SK-N-SH (cell line): ENCODE data around the gene CIITA. TPM values are rescaled to one million over a fixed set of nuclear protein-coding genes. Genes with fewer than 3 reads are reported as not detected.

Experiments
- CTCF ChIA-PET: fragments of 300-600, 350-600 bp; formaldehyde crosslinking; extraction: SDS; loops from one replicate; lab custom pipeline; 2021; lab: Yijun Ruan, JAX
- POLR2A ChIA-PET: fragments of 350-600 bp; sonication (Branson Sonifier 250); formaldehyde crosslinking; extraction: SDS; loops from one replicate; lab custom pipeline; 2020; ENCODE audit warnings: antibody characterized with exemption, inconsistent platforms; lab: Yijun Ruan, JAX
- DNase-seq: peaks from one replicate; pipeline ENCODE4 v3.0.0; 2012
- H2AFZ ChIP-seq: fragments of 200-600 bp; sonication (generic); 2 replicates; pipeline ENCODE4 v1.8.1; 2016; ENCODE audit warnings: antibody characterized with exemption, mild to moderate bottlenecking, low read depth
- H3F3A ChIP-seq: fragments of 200-600 bp; sonication (generic); replicated peaks from 2 replicates; pipeline ENCODE3; 2016; ENCODE audit warnings: antibody characterized with exemption, mild to moderate bottlenecking; ENCODE audit not compliant: insufficient read depth
- H3K27ac ChIP-seq, 2 experiments: fragments of 200-500 bp in 1 of 2; fragments of 200-600 bp in 1 of 2; sonication (Bioruptor generic) in 1 of 2; sonication (generic), shearing (Covaris generic) in 1 of 2; 2 replicates each; pipeline versions ENCODE4 v1.5.1 to v1.6.1; 2014 to 2016; ENCODE audit warnings: low read depth in 2 of 2, inconsistent platforms in 1 of 2, low read length in 1 of 2, mild to moderate bottlenecking in 1 of 2, mixed read lengths in 1 of 2
- H3K27me3 ChIP-seq: fragments of 200-600 bp; sonication (generic), shearing (Covaris generic); 2 replicates; pipeline ENCODE4 v1.6.1; 2016; ENCODE audit warnings: mixed run types; ENCODE audit not compliant: insufficient read depth
- H3K36me3 ChIP-seq, 2 experiments: fragments of 200-500 bp in 1 of 2; fragments of 200-600 bp in 1 of 2; sonication (Bioruptor generic) in 1 of 2; sonication (generic) in 1 of 2; replicated peaks in 1 of 2; 2 replicates each; pipeline versions ENCODE3 to v1.5.1; 2014 to 2016; ENCODE audit warnings: low read length in 1 of 2, mild to moderate bottlenecking in 1 of 2; ENCODE audit not compliant: insufficient read depth in 2 of 2, control insufficient read depth in 1 of 2
- H3K4me1 ChIP-seq, 2 experiments: fragments of 200-500 bp in 1 of 2; fragments of 200-600 bp in 1 of 2; sonication (Bioruptor generic) in 1 of 2; sonication (generic), shearing (Covaris generic) in 1 of 2; 2 replicates each; pipeline versions ENCODE4 v1.5.1 to v1.6.1; 2014 to 2016; ENCODE audit warnings: low read depth in 1 of 2, low read length in 1 of 2, mixed run types in 1 of 2; ENCODE audit not compliant: insufficient read depth in 2 of 2, control insufficient read depth in 1 of 2
- H3K4me2 ChIP-seq: fragments of 200-600 bp; sonication (generic), shearing (Covaris generic); 2 replicates; pipeline ENCODE4 v1.6.1; 2017; ENCODE audit warnings: mixed run types
- H3K4me3 ChIP-seq, 2 experiments: fragments of 200-500 bp in 1 of 2; fragments of 200-600 bp in 1 of 2; sonication (Bioruptor generic) in 1 of 2; sonication (generic), shearing (Covaris generic) in 1 of 2; 2 replicates each; pipeline versions ENCODE4 v1.5.1 to v1.8.1; 2014 to 2016; ENCODE audit warnings: low read depth in 2 of 2, inconsistent platforms in 1 of 2, low read length in 1 of 2, mild to moderate bottlenecking in 1 of 2, mixed read lengths in 1 of 2, moderate library complexity in 1 of 2
- H3K79me2 ChIP-seq: fragments of 200-600 bp; sonication (generic); 2 replicates; pipeline ENCODE4 v1.8.1; 2017; ENCODE audit warnings: mild to moderate bottlenecking; ENCODE audit not compliant: insufficient read depth
- H3K9ac ChIP-seq: fragments of 200-600 bp; sonication (generic); 2 replicates; pipeline ENCODE4 v1.6.1; 2017; ENCODE audit warnings: mixed run types
- H3K9me2 ChIP-seq: fragments of 200-600 bp; sonication (generic); 2 replicates; pipeline ENCODE4 v1.6.1; 2017; ENCODE audit warnings: mixed run types
- H3K9me3 ChIP-seq: fragments of 200-600 bp; sonication (generic); 2 replicates; pipeline ENCODE4 v1.6.1; 2017; ENCODE audit warnings: mixed run types, mild to moderate bottlenecking, moderate library complexity
- H4K20me1 ChIP-seq: fragments of 200-600 bp; sonication (generic); 2 replicates; pipeline ENCODE4 v1.6.1; 2017; ENCODE audit warnings: mild to moderate bottlenecking, mixed run types; ENCODE audit not compliant: insufficient read depth
- ELF1 ChIP-seq: IDR thresholded peaks from 2 replicates; pipeline ENCODE4 v1.4.0; 2012
- EP300 ChIP-seq, 2 experiments: IDR thresholded peaks; 2 replicates each; pipeline versions ENCODE4 v1.4.0 to v1.6.1; 2012; ENCODE audit warnings: borderline replicate concordance in 1 of 2, low read depth in 1 of 2, low read length in 1 of 2
- FOSL2 ChIP-seq: IDR thresholded peaks from 2 replicates; pipeline ENCODE4 v1.4.0; 2012; ENCODE audit warnings: low read depth, mild to moderate bottlenecking, moderate library complexity, borderline replicate concordance
- FOXM1 ChIP-seq: IDR thresholded peaks from 2 replicates; pipeline ENCODE4 v1.4.0; 2012; ENCODE audit warnings: low read depth, mild to moderate bottlenecking
- GABPA ChIP-seq: IDR thresholded peaks from 2 replicates; pipeline ENCODE4 v1.4.0; 2012; ENCODE audit warnings: low read depth, mild to moderate bottlenecking
- GATA2 ChIP-seq: sonication (generic); formaldehyde crosslinking; IDR thresholded peaks from 2 replicates; pipeline ENCODE4 v1.5.0; 2020; ENCODE audit warnings: mild to moderate bottlenecking, missing genetic modification reagents
- JUND ChIP-seq: IDR thresholded peaks from 2 replicates; pipeline ENCODE4 v1.4.0; 2012
- MEF2A ChIP-seq: IDR thresholded peaks from 2 replicates; pipeline ENCODE4 v1.4.0; 2012; ENCODE audit warnings: low read depth, borderline replicate concordance
- NFIC ChIP-seq: IDR thresholded peaks from 2 replicates; pipeline ENCODE4 v1.4.0; 2012; ENCODE audit warnings: borderline replicate concordance
- NRF1 ChIP-seq: IDR thresholded peaks from 2 replicates; pipeline ENCODE4 v1.6.1; 2012; ENCODE audit warnings: low read depth, mild to moderate bottlenecking, low read length
- POLR2AphosphoS5 ChIP-seq: IDR thresholded peaks from 2 replicates; pipeline ENCODE4 v1.6.1; 2012; ENCODE audit warnings: low read depth, low read length
- RCOR1 ChIP-seq: fragments of 150-350 bp; IDR thresholded peaks from 2 replicates; pipeline ENCODE4 v1.6.1; 2017; ENCODE audit warnings: antibody characterized with exemption, low read length
- RFX5 ChIP-seq: IDR thresholded peaks from 2 replicates; pipeline ENCODE4 v1.6.1; 2012; ENCODE audit warnings: mild to moderate bottlenecking, improper control_type of control experiment, low read length
- RXRA ChIP-seq: IDR thresholded peaks from 2 replicates; pipeline ENCODE4 v1.4.0; 2012; ENCODE audit warnings: low read depth, mild to moderate bottlenecking, borderline replicate concordance
- SIN3A ChIP-seq: IDR thresholded peaks from 2 replicates; pipeline ENCODE4 v1.6.1; 2012; ENCODE audit warnings: low read depth, mild to moderate bottlenecking, low read length, moderate library complexity, borderline replicate concordance
- TEAD4 ChIP-seq: IDR thresholded peaks from 2 replicates; pipeline ENCODE4 v1.4.0; 2012; ENCODE audit warnings: mild to moderate bottlenecking, borderline replicate concordance; ENCODE audit not compliant: insufficient read depth
- YY1 ChIP-seq: IDR thresholded peaks from 2 replicates; pipeline ENCODE4 v1.4.0; 2012; ENCODE audit warnings: low read depth, mild to moderate bottlenecking
- WGBS: methylation state at CpG from one replicate; pipeline ENCODE4 v1.1.6; 2017; ENCODE audit warnings: low lambda C conversion rate; 5-methylcytosine and 5-hydroxymethylcytosine counted together
- polyA plus RNA-seq, 3 experiments: library from polyadenylated mRNA; depleted of rRNA; stranded (reverse); fragments of >200 nt; gene quantifications; 2 replicates each; pipeline ENCODE4 v1.2.3, GENCODE V29; 2012
- TF ChIP-seq, protein P1 (sequence below): fragments of 150-350 bp; IDR thresholded peaks from 2 replicates; pipeline ENCODE4 v1.6.1; 2016; ENCODE audit warnings: mild to moderate bottlenecking, low read depth, low read length
- TF ChIP-seq, protein P2 (sequence below): IDR thresholded peaks from 2 replicates; pipeline ENCODE4 v1.4.0; 2012; ENCODE audit warnings: low read depth, borderline replicate concordance
- TF ChIP-seq, protein P3 (sequence below): IDR thresholded peaks from 2 replicates; pipeline ENCODE4; 2012
- TF ChIP-seq, protein P4 (sequence below): IDR thresholded peaks from 2 replicates; pipeline ENCODE4 v1.4.0; 2012; ENCODE audit warnings: low read depth, borderline replicate concordance
- TF ChIP-seq, protein P5 (sequence below): fragments of 200-600 bp; sonication (generic); IDR thresholded peaks from 2 replicates; pipeline ENCODE4 v1.6.1; 2017; ENCODE audit warnings: antibody characterized with exemption, mild to moderate bottlenecking, moderate library complexity

CIITA gene
- polyA plus RNA-seq, 1 of the 3 experiments (the other 2 are of a cell fraction): 0.23 TPM

DNA sequence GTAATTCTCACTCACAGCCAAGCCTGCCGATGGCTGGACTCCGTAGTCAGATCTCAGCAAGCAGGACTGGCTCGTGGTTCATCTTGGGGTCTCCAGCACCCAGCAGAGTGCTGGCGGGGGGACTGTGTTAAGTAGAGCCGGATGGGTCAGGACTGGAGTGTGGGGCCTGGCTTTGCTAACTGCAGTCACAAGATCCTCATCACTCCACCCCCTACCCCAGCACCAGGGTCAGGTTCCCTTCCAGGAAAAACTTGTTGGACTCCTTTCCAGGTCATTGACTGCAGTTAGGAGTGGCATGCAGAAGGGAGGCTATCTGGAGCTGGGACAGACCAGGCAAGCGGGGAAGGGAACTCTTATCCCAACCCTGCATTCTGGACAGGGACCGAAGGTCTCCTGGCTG lies 6.0 kb downstream of the CIITA start:
- H3K79me2 ChIP-seq: no peaks in the 10 kb centered on the region
- no peaks in the 10 kb centered on the region for H3K9me3 ChIP-seq
- ChIA-PET POLR2A (no interaction called here), CTCF (interaction anchor here (1.5 kb wide), 1 partner anchor 36 kb away, joined by 7 read pairs; no protein-coding TSS in a partner anchor)
- 80% methylated on average over 5 of the region's 7 CpGs for WGBS
- no peaks in the 10 kb centered on the region for H3K9me2 ChIP-seq
- H4K20me1 ChIP-seq: no peaks in the 10 kb centered on the region
- H3F3A ChIP-seq: no peaks in the 10 kb centered on the region
- DNase-seq: no peak
- H3K27ac ChIP-seq: no peak overlapping the region
- TF ChIP-seq EP300 (IDR thresholded peaks at IDR 0.05; ENCODE audit: borderline replicate concordance in 1 of 2, low read depth in 1 of 2, low read length in 1 of 2): no peak
- TF ChIP-seq MEF2A: no peak
- TF ChIP-seq, protein P1, sequence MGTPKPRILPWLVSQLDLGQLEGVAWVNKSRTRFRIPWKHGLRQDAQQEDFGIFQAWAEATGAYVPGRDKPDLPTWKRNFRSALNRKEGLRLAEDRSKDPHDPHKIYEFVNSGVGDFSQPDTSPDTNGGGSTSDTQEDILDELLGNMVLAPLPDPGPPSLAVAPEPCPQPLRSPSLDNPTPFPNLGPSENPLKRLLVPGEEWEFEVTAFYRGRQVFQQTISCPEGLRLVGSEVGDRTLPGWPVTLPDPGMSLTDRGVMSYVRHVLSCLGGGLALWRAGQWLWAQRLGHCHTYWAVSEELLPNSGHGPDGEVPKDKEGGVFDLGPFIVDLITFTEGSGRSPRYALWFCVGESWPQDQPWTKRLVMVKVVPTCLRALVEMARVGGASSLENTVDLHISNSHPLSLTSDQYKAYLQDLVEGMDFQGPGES: no peak
- no peak for TF ChIP-seq GABPA
- H3K27me3 ChIP-seq: peaks cover 22% of the 10 kb centered on the region
- H3K36me3 ChIP-seq: no peaks in the 10 kb centered on the region
- H2AFZ ChIP-seq: no peak overlapping the region
- H3K4me2 ChIP-seq: no peak overlapping the region
- H3K4me3 ChIP-seq: no peak overlapping the region
- H3K9ac ChIP-seq: no peak overlapping the region
- peaks cover 0 to 6% of the 10 kb centered on the region in 2 experiments; a peak in 1 of 4 replicates for H3K4me1 ChIP-seq

DNA sequence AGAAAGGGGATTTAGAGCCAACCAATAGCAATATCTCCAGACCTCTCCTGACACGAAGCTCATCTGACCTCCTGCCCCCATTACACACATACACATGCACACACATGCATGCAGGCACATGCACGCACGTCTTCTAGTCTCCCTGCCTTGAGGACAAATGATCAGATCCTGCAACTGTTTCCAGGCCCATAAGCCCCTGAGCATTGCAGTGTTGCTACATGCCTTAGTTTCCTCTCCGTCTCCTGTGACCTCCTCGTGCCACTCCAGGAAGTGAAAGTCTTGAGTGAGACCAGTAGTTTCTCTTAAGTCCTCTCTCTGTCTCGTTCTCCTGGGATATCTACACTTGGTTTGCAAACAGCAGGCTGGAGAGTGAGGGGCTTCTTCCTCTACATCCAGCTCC lies 8.2 kb downstream of the CIITA start:
- no peak for TF ChIP-seq YY1
- no peak for TF ChIP-seq FOXM1
- no peak for TF ChIP-seq GABPA
- TF ChIP-seq GATA2 (CRISPR knock-in tag): no peak
- TF ChIP-seq SIN3A: no peak
- no peak for TF ChIP-seq RXRA
- no peak for TF ChIP-seq RFX5
- no peak for TF ChIP-seq NRF1
- TF ChIP-seq TEAD4: no peak
- TF ChIP-seq, protein P2, sequence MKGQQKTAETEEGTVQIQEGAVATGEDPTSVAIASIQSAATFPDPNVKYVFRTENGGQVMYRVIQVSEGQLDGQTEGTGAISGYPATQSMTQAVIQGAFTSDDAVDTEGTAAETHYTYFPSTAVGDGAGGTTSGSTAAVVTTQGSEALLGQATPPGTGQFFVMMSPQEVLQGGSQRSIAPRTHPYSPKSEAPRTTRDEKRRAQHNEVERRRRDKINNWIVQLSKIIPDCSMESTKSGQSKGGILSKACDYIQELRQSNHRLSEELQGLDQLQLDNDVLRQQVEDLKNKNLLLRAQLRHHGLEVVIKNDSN: no peak
- TF ChIP-seq FOSL2: no peak
- no peak for TF ChIP-seq POLR2AphosphoS5
- TF ChIP-seq, protein P3, sequence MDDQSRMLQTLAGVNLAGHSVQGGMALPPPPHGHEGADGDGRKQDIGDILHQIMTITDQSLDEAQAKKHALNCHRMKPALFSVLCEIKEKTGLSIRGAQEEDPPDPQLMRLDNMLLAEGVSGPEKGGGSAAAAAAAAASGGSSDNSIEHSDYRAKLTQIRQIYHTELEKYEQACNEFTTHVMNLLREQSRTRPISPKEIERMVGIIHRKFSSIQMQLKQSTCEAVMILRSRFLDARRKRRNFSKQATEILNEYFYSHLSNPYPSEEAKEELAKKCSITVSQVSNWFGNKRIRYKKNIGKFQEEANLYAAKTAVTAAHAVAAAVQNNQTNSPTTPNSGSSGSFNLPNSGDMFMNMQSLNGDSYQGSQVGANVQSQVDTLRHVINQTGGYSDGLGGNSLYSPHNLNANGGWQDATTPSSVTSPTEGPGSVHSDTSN: no peak
- TF ChIP-seq RCOR1: no peak
- TF ChIP-seq JUND: no peak
- TF ChIP-seq ELF1: no peak
- TF ChIP-seq, protein P4, sequence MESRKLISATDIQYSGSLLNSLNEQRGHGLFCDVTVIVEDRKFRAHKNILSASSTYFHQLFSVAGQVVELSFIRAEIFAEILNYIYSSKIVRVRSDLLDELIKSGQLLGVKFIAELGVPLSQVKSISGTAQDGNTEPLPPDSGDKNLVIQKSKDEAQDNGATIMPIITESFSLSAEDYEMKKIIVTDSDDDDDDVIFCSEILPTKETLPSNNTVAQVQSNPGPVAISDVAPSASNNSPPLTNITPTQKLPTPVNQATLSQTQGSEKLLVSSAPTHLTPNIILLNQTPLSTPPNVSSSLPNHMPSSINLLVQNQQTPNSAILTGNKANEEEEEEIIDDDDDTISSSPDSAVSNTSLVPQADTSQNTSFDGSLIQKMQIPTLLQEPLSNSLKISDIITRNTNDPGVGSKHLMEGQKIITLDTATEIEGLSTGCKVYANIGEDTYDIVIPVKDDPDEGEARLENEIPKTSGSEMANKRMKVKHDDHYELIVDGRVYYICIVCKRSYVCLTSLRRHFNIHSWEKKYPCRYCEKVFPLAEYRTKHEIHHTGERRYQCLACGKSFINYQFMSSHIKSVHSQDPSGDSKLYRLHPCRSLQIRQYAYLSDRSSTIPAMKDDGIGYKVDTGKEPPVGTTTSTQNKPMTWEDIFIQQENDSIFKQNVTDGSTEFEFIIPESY: no peak
- no peak for TF ChIP-seq NFIC
- TF ChIP-seq, protein P5, sequence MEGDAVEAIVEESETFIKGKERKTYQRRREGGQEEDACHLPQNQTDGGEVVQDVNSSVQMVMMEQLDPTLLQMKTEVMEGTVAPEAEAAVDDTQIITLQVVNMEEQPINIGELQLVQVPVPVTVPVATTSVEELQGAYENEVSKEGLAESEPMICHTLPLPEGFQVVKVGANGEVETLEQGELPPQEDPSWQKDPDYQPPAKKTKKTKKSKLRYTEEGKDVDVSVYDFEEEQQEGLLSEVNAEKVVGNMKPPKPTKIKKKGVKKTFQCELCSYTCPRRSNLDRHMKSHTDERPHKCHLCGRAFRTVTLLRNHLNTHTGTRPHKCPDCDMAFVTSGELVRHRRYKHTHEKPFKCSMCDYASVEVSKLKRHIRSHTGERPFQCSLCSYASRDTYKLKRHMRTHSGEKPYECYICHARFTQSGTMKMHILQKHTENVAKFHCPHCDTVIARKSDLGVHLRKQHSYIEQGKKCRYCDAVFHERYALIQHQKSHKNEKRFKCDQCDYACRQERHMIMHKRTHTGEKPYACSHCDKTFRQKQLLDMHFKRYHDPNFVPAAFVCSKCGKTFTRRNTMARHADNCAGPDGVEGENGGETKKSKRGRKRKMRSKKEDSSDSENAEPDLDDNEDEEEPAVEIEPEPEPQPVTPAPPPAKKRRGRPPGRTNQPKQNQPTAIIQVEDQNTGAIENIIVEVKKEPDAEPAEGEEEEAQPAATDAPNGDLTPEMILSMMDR: no peak
- TF ChIP-seq MEF2A: no peak
- no peak overlapping the region for H3K4me2 ChIP-seq
- H3K9me3 ChIP-seq: no peaks in the 10 kb centered on the region
- ChIA-PET POLR2A (no interaction called here), CTCF (no interaction called here)
- H2AFZ ChIP-seq: no peak overlapping the region
- H3K4me1 ChIP-seq: no peaks in the 10 kb centered on the region
- no peaks in the 10 kb centered on the region for H3F3A ChIP-seq
- no peak overlapping the region for H3K27ac ChIP-seq
- H3K27me3 ChIP-seq: peaks cover 12% of the 10 kb centered on the region
- 51% methylated on average over 6 of the region's 6 CpGs for WGBS
- no peaks in the 10 kb centered on the region for H3K9me2 ChIP-seq
- no peaks in the 10 kb centered on the region for H4K20me1 ChIP-seq
- no peak for DNase-seq
- no peaks in the 10 kb centered on the region for H3K79me2 ChIP-seq
- H3K36me3 ChIP-seq: no peaks in the 10 kb centered on the region
- no peak overlapping the region for H3K4me3 ChIP-seq
- no peak overlapping the region for H3K9ac ChIP-seq
